ENCODE data around the gene AFF3.

The AFF3 gene

DNA sequence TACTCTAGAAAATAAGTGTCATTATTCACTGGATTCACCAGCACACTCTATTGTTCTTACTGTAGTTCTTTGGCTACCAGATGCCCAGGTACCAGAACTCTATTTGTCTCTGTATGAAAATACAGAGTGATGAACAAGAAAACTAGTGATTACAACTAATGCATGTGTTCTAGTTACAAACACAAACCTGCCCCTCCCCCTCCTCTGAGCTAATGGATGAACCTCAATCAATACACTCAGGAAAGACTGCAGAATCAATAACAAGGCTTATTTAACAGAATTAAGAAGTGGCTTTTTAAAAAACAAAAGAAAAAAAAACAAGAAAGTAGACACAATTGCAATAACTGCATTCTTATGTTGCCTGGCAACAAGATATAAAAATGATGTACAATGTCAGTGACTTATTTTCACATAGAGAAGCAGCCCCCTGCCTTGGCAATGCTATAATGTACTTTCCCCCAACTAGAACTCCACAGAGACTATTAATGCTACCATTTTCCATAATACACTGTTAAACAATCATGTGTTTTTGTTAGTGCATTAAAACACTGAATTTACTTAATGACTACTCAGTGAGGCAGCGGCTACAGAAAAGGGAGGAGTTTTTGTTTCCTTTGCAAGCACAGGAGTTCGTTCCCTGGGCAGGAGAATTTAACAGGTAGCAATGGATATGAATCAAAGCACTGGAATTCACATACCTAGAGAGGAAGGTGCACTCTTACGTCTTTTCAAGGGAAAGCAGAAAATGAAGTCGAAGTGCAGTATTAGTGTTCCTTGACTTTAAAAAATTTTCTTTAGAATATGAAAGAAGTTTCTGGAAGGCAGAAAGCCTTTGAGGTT is 333.8 kb downstream of the AFF3 start:
- no peak for DNase-seq
- Histone ChIP-seq H3K27me3 (no peaks in the 10 kb centered on the region), H3K4me3 (ENCODE audit: low read depth, low read length) (no peak overlapping the region), H3K36me3 (no peaks in the 10 kb centered on the region), H3K9me3 (no peaks in the 10 kb centered on the region), H3K4me1 (no peaks in the 10 kb centered on the region)
- TF ChIP-seq, protein P1, sequence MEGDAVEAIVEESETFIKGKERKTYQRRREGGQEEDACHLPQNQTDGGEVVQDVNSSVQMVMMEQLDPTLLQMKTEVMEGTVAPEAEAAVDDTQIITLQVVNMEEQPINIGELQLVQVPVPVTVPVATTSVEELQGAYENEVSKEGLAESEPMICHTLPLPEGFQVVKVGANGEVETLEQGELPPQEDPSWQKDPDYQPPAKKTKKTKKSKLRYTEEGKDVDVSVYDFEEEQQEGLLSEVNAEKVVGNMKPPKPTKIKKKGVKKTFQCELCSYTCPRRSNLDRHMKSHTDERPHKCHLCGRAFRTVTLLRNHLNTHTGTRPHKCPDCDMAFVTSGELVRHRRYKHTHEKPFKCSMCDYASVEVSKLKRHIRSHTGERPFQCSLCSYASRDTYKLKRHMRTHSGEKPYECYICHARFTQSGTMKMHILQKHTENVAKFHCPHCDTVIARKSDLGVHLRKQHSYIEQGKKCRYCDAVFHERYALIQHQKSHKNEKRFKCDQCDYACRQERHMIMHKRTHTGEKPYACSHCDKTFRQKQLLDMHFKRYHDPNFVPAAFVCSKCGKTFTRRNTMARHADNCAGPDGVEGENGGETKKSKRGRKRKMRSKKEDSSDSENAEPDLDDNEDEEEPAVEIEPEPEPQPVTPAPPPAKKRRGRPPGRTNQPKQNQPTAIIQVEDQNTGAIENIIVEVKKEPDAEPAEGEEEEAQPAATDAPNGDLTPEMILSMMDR (IDR thresholded peaks at IDR 0.05; ENCODE audit: low read depth, low read length), result no peak

DNA sequence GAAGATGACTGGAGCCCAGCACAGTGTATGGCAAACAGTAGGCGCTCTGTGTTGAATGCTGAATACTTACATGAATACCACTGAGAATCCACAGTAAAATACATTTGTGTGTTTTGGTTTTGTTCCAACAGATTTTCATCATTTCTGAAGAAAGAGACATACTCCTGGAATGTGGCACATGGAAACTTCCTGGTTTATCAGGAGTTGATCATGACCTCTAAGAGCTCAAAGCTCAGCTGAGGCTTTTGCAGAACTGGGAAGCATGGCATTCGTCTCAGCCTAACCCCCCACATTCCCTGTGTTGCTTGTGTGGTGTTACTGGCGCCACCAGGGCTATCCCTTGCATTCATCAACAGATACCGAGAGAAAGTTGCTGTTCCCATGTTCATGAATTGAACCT is 335.6 kb downstream of the AFF3 start:
- H3K9me3 ChIP-seq, result no peaks in the 10 kb centered on the region
- no peaks in the 10 kb centered on the region for H3K36me3 ChIP-seq
- H3K4me1 ChIP-seq, result no peaks in the 10 kb centered on the region
- DNase-seq, result no peak
- no peak overlapping the region for H3K4me3 ChIP-seq (ENCODE audit: low read depth, low read length)
- H3K27me3 ChIP-seq, result no peaks in the 10 kb centered on the region
- TF ChIP-seq, protein P1 (IDR thresholded peaks at IDR 0.05; ENCODE audit: low read depth, low read length), result no peak

DNA sequence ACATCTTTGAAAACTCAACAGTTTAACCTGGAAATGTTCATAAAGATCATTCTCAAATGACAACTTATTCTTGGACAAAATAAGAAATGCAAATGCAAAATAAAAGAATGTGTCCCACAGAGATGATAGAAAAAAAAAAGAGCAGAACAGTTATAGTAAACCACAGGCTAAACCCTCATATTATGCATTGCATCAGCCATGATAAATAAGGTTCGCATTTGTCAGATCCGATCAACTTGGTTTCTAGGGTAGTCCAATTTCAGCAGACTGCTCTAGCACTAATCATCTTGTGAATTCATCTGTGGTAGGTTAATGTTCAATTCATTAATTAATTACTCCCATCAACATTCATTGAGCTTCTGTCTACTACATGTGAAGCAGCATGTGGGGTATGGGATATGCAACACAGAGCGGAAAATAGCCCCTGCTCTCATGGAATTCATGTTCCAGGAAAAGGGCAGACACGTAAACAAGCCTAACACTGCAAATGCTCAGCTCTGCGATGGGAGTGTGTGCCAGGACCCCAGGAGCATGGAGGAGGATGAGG is 336.4 kb downstream of the AFF3 start:
- DNase-seq, result no peak
- TF ChIP-seq, protein P1 (IDR thresholded peaks at IDR 0.05; ENCODE audit: low read depth, low read length), result no peak
- no peaks in the 10 kb centered on the region for H3K27me3 ChIP-seq
- no peaks in the 10 kb centered on the region for H3K4me1 ChIP-seq
- H3K4me3 ChIP-seq (ENCODE audit: low read depth, low read length), result no peak overlapping the region
- no peaks in the 10 kb centered on the region for H3K36me3 ChIP-seq
- H3K9me3 ChIP-seq, result no peaks in the 10 kb centered on the region

DNA sequence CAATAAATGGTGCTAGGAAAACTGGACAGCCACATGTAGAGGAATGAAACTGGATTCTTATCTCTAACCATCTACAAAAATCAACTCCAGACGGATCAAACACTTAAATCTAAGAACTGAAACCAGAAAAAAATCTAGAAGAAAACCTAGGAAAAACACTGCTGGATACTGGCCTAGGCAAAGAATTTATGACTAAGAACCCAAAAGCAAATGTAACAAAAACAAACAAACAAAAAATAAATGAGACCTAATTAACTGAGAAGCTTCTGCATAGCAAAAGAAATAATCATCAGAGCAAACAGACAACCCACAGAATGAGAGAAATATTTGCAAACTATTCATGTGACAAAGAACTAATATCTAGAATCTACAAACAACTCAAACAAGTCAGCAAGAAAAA is 338.5 kb downstream of the AFF3 start:
- no peaks in the 10 kb centered on the region for H3K9me3 ChIP-seq
- no peaks in the 10 kb centered on the region for H3K36me3 ChIP-seq
- no peak overlapping the region for H3K4me3 ChIP-seq (ENCODE audit: low read depth, low read length)
- no peak for DNase-seq
- TF ChIP-seq, protein P1 (IDR thresholded peaks at IDR 0.05; ENCODE audit: low read depth, low read length), result no peak
- no peaks in the 10 kb centered on the region for H3K27me3 ChIP-seq
- no peaks in the 10 kb centered on the region for H3K4me1 ChIP-seq

DNA sequence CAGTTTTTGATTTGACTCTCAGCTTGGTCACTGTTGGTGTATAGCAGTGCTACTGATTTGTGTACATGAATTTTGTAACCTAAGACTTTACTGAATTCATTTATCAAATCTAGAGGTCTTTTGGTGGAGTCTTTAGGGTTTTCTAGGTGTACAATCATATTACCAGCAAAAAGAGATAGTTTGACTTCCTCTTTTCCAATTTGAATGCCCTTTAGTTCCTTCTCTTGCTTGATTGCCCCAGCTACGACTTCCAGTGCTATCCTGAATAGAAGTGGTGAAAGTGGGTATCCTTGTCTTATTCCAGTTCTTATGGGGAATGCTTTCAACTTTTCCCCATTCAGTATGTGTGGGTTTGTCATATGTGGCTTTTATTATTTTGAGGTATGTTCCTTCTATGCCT is 339.7 kb downstream of the AFF3 start:
- H3K4me3 ChIP-seq (ENCODE audit: low read depth, low read length), result no peak overlapping the region
- TF ChIP-seq, protein P1 (IDR thresholded peaks at IDR 0.05; ENCODE audit: low read depth, low read length), result no peak
- DNase-seq, result no peak
- no peaks in the 10 kb centered on the region for H3K4me1 ChIP-seq
- H3K27me3 ChIP-seq, result no peaks in the 10 kb centered on the region
- no peaks in the 10 kb centered on the region for H3K9me3 ChIP-seq
- no peaks in the 10 kb centered on the region for H3K36me3 ChIP-seq

DNA sequence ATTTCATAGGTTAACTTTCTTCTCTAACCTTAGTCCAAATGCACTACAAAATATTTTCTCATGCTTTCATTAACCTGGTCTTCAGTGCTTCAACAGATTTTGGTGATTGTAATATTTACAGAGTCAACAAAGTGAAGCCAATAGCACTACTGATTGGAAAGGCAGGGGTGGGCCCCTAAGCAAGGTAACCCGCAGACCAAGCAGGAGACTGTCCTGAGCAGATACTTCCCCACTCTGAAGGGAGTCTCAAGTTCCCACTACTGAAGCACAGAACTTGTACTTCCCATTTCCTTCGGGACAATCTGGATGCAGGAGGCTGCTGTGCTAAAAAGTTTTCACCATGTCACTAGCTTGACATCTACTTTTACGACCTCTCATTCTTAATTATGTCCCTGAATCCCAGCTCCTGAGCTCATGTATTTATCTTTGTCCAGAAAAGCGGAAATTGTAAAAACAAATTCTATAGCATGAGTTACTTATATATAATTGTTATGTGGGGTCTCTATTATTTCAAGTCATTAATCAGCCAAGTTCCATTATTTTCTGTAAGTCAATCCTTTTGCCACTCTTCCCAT is 341.0 kb downstream of the AFF3 start:
- no peaks in the 10 kb centered on the region for H3K27me3 ChIP-seq
- no peaks in the 10 kb centered on the region for H3K36me3 ChIP-seq
- H3K4me3 ChIP-seq (ENCODE audit: low read depth, low read length), result no peak overlapping the region
- H3K4me1 ChIP-seq, result no peaks in the 10 kb centered on the region
- TF ChIP-seq, protein P1 (IDR thresholded peaks at IDR 0.05; ENCODE audit: low read depth, low read length), result no peak
- DNase-seq, result no peak
- H3K9me3 ChIP-seq, result no peaks in the 10 kb centered on the region
